ENCODE results near the gene GRIN2C. TPM values are rescaled to one million over a fixed set of nuclear protein-coding genes. Genes with fewer than 3 reads are reported as not detected.

GRIN2C gene
- 1.3 and 4.1 TPM in 2 replicates for total RNA-seq (2011; cell fraction: chromatin; rRNA removed; ENCODE audit: low replicate concordance)
- 0.66 and 1.7 TPM in 2 replicates for total RNA-seq (2011; cell fraction: nucleolus; rRNA removed)
- total RNA-seq (2011; cell fraction: nucleoplasm; rRNA removed) = 1.2 and 1.5 TPM in 2 replicates
- total RNA-seq (2014; rRNA removed) (under 0.01 and 0.16 TPM in 2 replicates), total RNA-seq (2014; rRNA removed; fragmentation: Illumina TruSeq; extraction: Trizol) (0.03 and 0.04 TPM in 2 replicates), total RNA-seq (2015; rRNA removed; fragmentation: Illumina TruSeq; extraction: Trizol) (0.07 and 0.08 TPM in 2 replicates), total RNA-seq (2021) (0.33 and 0.40 TPM in 2 replicates), polyA plus RNA-seq (2011; rRNA removed) (0.08 and 0.10 TPM in 2 replicates), polyA plus RNA-seq (2014; fragmentation: Illumina TruSeq; extraction: Trizol) (0.10 TPM in 1 of 2 replicates, not detected in the other), polyA plus RNA-seq (2014; fragmentation: Nextera tagmentation; extraction: Ambion mirVana) (not detected), polyA plus RNA-seq (2014; rRNA removed) (0.08 and 0.20 TPM in 2 replicates), polyA minus RNA-seq (2011; rRNA and poly(A)+ RNA removed) (0.06 TPM in 1 of 2 replicates, not detected in the other), Bru-seq, nascent RNA (percentile 29 among the genes with signal in this experiment), BruChase-seq, experiment 1, labeled RNA remaining after a 2-hour chase (percentile 30 among the genes with signal in this experiment), BruChase-seq, experiment 2, labeled RNA remaining after a 6-hour chase (percentile 33 among the genes with signal in this experiment)
- 0.04 and 0.06 TPM in 2 replicates for polyA plus RNA-seq (2011; cell fraction: cytosol; rRNA removed)
- polyA plus RNA-seq (2011; cell fraction: nucleus; rRNA removed) = 0.29 and 0.68 TPM in 2 replicates
- 0.16 and 0.66 TPM in 2 replicates for polyA plus RNA-seq (2012)
- not detected in 2 replicates for polyA minus RNA-seq (2011; cell fraction: cytosol; rRNA and poly(A)+ RNA removed)
- 0.11 and 0.27 TPM in 2 replicates for polyA minus RNA-seq (2011; cell fraction: nucleus; rRNA and poly(A)+ RNA removed)
- long read RNA-seq, experiment 1 = 0 reads
- long read RNA-seq, experiment 2 = 0 reads
- long read RNA-seq, experiment 3 = 0 reads

GRCh38 chr17:74859459-74860228 is at the start of gene GRIN2C:
Gene GRIN2C, minus strand, starts transcription at chr17:74859885. Its CDS starts 4,793 bp downstream, at chr17:74855092.
- Histone ChIP-seq H2AFZ (ENCODE audit: low read depth, low read length) (no peak within 1 kb of the TSS), H3K4me3 (peak within 1 kb of the TSS; percentile 24), H3K27ac (ENCODE audit: extremely low read depth, low read depth, low read length) (no peak within 1 kb of the TSS), H3K9me1 (ENCODE audit: control insufficient read depth, insufficient read depth, low read length) (no peaks in the 10 kb centered on the region), H4K20me1 (replicated peaks; ENCODE audit: control insufficient read depth, insufficient read depth, low read length) (no peaks in the 10 kb centered on the region), H3K79me2 (ENCODE audit: control insufficient read depth, insufficient read depth, low read length) (no peaks in the 10 kb centered on the region), H3K4me2 (ENCODE audit: insufficient read depth, low read length) (no peak within 1 kb of the TSS), H3K36me3 (ENCODE audit: control insufficient read depth, insufficient read depth, low read length) (peaks cover 24% of the 10 kb centered on the region; the same call in 1 of the 3 replicates), H3K4me1 (replicated peaks in 1 of 2; ENCODE audit: control insufficient read depth in 2 of 2, insufficient read depth in 2 of 2, low read length in 2 of 2) (peaks cover 2 to 51% of the 10 kb centered on the region in 2 experiments), H3K9me3 (replicated peaks; ENCODE audit: control insufficient read depth, insufficient read depth, low read depth, low read length) (no peaks in the 10 kb centered on the region), H3K27me3 (ENCODE audit: control insufficient read depth in 2 of 2, insufficient read depth in 2 of 2, low read length in 2 of 2) (peaks cover 0 to 21% of the 10 kb centered on the region in 2 experiments; a peak in 2 of 5 replicates), H3K9ac (ENCODE audit: insufficient read depth in 1 of 2, low read depth in 2 of 2, low read length in 2 of 2) (no peak within 1 kb of the TSS; a peak in 1 of 4 replicates)
- ChIA-PET CTCF (ENCODE audit: low intra/inter-chr PET ratio) (interaction anchor here (0.6 kb wide), 1 partner anchor 116 kb away, joined by 6 read pairs; no protein-coding TSS in a partner anchor), POLR2A (interaction anchor here (0.6 to 8.0 kb wide), 4 partner anchors 9 to 128 kb away, joined by 3 to 62 read pairs (median 3); partner anchors contain the start of genes CDR2L and FDXR)
- 0 out of 3 replicates have a peak, but pooled peaks have one; percentile 23 for ATAC-seq
- DNase-seq (ENCODE audit: extremely low read depth in 1 of 4, low spot score in 3 of 4) = peak in 3 of 4 experiments; percentile 52 to 63 (median 60)
- intact Hi-C loops (cut with micrococcal nuclease) = no loop called here
- FAIRE-seq = no peak
- no TSS peak for BruUV-seq (replicated peaks)
- WGBS (ENCODE audit: insufficient coverage, low coverage, missing lambda C conversion rate) = 44% methylated on average over 14 of the region's 72 CpGs
- in situ Hi-C loops (cut with MboI) = loop anchor here (5.0 kb wide), 1 partner anchor 67 kb away; no protein-coding TSS in a partner anchor
- no peak for TF ChIP-seq ARID3B (CRISPR knock-in tag; IDR thresholded peaks at IDR 0.05; ENCODE audit: borderline replicate concordance)
- no peak for TF ChIP-seq MEIS2 (IDR thresholded peaks at IDR 0.05; ENCODE audit: partially characterized antibody)
- peak in 1 of 3 experiments; percentile 45; a peak in 1 of 6 replicates for TF ChIP-seq CTCF (IDR thresholded peaks at IDR 0.05 in 2 of 3, conservative IDR thresholded peaks at IDR 0.05 in 1 of 3; ENCODE audit: insufficient read depth in 2 of 3, low read depth in 1 of 3, low read length in 3 of 3)
- TF ChIP-seq, protein P1, sequence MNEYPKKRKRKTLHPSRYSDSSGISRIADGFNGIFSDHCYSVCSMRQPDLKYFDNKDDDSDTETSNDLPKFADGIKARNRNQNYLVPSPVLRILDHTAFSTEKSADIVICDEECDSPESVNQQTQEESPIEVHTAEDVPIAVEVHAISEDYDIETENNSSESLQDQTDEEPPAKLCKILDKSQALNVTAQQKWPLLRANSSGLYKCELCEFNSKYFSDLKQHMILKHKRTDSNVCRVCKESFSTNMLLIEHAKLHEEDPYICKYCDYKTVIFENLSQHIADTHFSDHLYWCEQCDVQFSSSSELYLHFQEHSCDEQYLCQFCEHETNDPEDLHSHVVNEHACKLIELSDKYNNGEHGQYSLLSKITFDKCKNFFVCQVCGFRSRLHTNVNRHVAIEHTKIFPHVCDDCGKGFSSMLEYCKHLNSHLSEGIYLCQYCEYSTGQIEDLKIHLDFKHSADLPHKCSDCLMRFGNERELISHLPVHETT (CRISPR knock-in tag; conservative IDR thresholded peaks at IDR 0.05 in 1 of 2, IDR thresholded peaks at IDR 0.05 in 1 of 2) = no peak
- no peak for TF ChIP-seq PCBP2 (IDR thresholded peaks at IDR 0.05; ENCODE audit: low read depth, low read length, poor library complexity, severe bottlenecking)
- TF ChIP-seq BRD9 (IDR thresholded peaks at IDR 0.05; ENCODE audit: low read depth, partially characterized antibody) = no peak

Measured in K562 (cell line).